ENCODE results near the gene CD79B. TPM values are rescaled to one million over a fixed set of nuclear protein-coding genes. Genes with fewer than 3 reads are reported as not detected.

Gene CD79B
- total RNA-seq, 1 donor from 2014 or later, result not detected

DNA sequence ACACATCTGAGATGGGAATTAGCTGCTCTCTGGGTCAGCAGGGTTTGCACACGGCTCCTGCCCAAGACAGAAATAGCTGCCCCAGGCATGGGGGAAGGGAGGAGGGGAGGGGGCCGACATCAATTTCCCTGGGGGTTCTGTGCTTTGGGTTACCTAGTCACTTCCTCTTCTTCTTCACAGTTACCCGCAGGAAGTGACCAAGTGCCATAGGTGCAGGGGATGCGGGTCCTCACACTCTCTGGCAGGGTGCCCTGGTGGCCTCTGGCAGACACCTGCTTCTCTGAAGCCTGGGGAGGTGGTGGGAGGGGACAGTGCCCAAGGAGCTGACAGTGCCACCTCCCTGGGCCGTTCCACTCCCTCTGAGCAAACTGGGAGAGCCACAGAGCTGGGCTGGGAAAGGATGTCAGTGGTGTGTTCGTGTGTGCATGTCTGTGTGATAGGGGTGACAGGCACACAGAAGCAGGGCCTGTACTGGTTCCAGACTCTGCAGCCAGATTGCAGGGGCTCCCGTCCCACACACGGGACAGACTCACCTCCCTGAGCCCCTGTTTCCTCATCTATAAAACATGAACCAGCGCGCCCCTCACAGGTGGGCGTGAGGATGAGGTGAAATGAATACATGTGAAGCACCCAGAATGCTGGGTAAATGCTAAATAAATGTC is 22.4 kb upstream of the CD79B start:
- H3K4me3 Mint-ChIP-seq (ENCODE audit: unreplicated experiment), result no peak overlapping the region
- H3K27me3 Mint-ChIP-seq (ENCODE audit: unreplicated experiment), result peaks cover 5% of the 10 kb centered on the region
- H3K4me1 Mint-ChIP-seq (ENCODE audit: low read depth, unreplicated experiment), result peaks cover 7% of the 10 kb centered on the region
- no peak overlapping the region for H3K27ac Mint-ChIP-seq (ENCODE audit: unreplicated experiment)
- TF ChIP-seq, protein P1, sequence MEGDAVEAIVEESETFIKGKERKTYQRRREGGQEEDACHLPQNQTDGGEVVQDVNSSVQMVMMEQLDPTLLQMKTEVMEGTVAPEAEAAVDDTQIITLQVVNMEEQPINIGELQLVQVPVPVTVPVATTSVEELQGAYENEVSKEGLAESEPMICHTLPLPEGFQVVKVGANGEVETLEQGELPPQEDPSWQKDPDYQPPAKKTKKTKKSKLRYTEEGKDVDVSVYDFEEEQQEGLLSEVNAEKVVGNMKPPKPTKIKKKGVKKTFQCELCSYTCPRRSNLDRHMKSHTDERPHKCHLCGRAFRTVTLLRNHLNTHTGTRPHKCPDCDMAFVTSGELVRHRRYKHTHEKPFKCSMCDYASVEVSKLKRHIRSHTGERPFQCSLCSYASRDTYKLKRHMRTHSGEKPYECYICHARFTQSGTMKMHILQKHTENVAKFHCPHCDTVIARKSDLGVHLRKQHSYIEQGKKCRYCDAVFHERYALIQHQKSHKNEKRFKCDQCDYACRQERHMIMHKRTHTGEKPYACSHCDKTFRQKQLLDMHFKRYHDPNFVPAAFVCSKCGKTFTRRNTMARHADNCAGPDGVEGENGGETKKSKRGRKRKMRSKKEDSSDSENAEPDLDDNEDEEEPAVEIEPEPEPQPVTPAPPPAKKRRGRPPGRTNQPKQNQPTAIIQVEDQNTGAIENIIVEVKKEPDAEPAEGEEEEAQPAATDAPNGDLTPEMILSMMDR (IDR thresholded peaks at IDR 0.05; ENCODE audit: partially characterized antibody, unreplicated experiment), result no peak
- H3K36me3 Mint-ChIP-seq (ENCODE audit: unreplicated experiment), result no peaks in the 10 kb centered on the region
- DNase-seq, result no peak
- H3K9me3 Mint-ChIP-seq (ENCODE audit: unreplicated experiment), result peaks cover 2% of the 10 kb centered on the region

DNA sequence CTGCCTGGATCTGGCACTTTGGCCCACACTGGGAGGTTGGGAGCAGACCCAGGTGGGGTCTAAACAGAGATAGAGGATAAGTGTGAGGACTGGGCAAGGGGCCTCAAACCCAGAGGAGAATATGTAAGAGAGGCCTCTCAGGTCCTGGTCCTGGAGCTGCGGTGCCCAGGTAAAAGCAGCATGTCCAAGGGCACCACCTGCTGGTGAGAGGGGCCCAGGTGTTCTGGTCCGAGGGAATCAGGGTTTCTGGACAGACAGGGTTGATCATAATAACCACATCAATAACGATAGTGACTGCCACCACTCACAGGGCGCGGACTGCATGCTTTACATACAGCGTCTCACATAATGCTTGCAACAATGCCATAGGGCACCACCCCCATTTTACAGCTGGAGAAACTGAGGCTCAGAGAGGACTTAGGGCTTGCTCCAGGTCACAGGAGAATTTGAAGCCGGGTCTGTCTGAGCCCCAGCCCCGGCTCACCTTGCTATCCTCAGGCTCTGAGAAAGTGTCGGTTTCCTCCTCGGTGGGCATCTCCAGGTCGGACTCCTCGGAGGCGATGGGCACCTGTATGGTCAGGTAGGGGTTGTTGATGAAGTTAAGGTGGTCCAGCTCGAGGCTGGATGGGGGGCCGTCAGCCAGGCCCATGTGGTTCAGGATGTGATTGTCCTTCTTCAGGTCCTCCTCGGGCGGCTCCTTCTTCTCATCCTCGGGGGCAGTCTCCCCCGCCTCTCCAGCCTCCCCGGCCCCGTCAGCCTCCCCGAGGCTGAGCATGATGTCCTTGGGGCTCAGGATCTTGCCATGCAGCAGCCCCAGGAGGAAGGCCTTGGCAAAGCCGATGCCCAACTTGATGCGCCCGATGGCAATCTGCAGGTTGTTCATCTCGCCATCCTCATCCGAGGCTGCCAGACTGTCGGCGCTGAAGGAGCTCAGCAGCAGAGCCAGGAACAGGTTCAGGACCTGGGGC is 19.1 kb upstream of the CD79B start:
- no peak for DNase-seq
- no peak overlapping the region for H3K27ac Mint-ChIP-seq (ENCODE audit: unreplicated experiment)
- peaks cover 6% of the 10 kb centered on the region for H3K27me3 Mint-ChIP-seq (ENCODE audit: unreplicated experiment)
- peaks cover 9% of the 10 kb centered on the region for H3K4me1 Mint-ChIP-seq (ENCODE audit: low read depth, unreplicated experiment)
- no peak overlapping the region for H3K4me3 Mint-ChIP-seq (ENCODE audit: unreplicated experiment)
- H3K9me3 Mint-ChIP-seq (ENCODE audit: unreplicated experiment), result no peaks in the 10 kb centered on the region
- TF ChIP-seq, protein P1 (IDR thresholded peaks at IDR 0.05; ENCODE audit: partially characterized antibody, unreplicated experiment), result no peak
- H3K36me3 Mint-ChIP-seq (ENCODE audit: unreplicated experiment), result no peaks in the 10 kb centered on the region

DNA sequence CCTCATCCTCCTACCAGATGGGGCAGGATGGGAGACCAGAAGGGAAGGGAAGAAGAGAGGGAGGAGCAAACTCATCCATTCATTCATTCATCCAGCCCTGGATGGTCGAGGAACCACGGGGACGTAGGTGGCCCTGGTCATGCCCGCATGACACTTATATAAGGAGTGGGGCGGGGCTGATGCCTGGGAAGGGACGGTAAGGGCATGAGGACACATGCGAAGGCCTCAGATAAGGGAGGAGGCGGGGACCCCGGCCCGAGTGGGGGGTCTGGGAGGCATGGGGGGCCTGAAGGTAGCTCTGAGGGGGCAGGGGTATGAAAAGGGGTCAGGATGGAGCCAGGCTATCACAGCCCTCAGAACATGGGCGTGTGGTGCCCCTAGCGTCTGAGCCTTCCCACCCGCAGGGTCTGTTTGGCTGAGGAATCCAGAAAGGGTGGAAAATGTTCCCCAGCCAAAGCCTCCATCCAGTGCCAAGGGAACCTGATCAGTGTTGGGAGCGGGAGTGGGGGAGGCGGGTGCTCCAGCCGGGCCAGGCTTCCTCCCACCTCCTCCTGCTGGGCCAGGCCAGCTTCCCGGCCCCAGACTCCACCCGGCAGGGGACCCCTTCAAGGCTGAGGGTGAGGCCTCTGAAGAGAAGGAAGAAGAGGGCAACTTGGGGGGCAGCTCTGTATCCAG is 17.6 kb upstream of the CD79B start:
- peaks cover 2% of the 10 kb centered on the region for H3K9me3 Mint-ChIP-seq (ENCODE audit: unreplicated experiment)
- TF ChIP-seq, protein P1 (IDR thresholded peaks at IDR 0.05; ENCODE audit: partially characterized antibody, unreplicated experiment), result no peak
- no peak overlapping the region for H3K4me3 Mint-ChIP-seq (ENCODE audit: unreplicated experiment)
- H3K27ac Mint-ChIP-seq (ENCODE audit: unreplicated experiment), result no peak overlapping the region
- peaks cover 8% of the 10 kb centered on the region for H3K27me3 Mint-ChIP-seq (ENCODE audit: unreplicated experiment)
- peaks cover 9% of the 10 kb centered on the region for H3K4me1 Mint-ChIP-seq (ENCODE audit: low read depth, unreplicated experiment)
- H3K36me3 Mint-ChIP-seq (ENCODE audit: unreplicated experiment), result no peaks in the 10 kb centered on the region
- DNase-seq, result no peak

DNA sequence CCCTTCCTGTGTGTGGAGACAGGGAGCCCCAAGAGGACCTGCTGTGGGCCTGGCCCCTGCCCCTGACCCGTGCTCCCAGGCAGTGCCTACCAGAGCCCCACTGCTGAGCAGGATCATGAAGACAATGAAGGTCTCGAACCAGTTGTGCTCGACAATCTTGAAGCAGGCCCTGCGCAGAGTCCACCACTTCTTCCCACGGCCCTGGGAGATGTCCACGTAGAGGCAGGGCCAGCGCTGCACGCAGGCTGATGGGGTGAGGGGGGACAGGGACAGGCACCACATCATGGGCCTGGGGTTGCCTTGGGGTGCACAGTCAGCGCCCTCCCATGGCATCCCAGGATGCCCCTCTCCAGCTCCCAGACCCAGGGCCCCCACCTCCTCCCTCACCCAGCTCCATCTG is 16.4 kb upstream of the CD79B start:
- no peak overlapping the region for H3K4me3 Mint-ChIP-seq (ENCODE audit: unreplicated experiment)
- TF ChIP-seq, protein P1 (IDR thresholded peaks at IDR 0.05; ENCODE audit: partially characterized antibody, unreplicated experiment), result no peak
- DNase-seq, result no peak
- peaks cover 3% of the 10 kb centered on the region for H3K9me3 Mint-ChIP-seq (ENCODE audit: unreplicated experiment)
- H3K4me1 Mint-ChIP-seq (ENCODE audit: low read depth, unreplicated experiment), result peaks cover 3% of the 10 kb centered on the region
- no peak overlapping the region for H3K27ac Mint-ChIP-seq (ENCODE audit: unreplicated experiment)
- H3K27me3 Mint-ChIP-seq (ENCODE audit: unreplicated experiment), result peaks cover 8% of the 10 kb centered on the region
- no peaks in the 10 kb centered on the region for H3K36me3 Mint-ChIP-seq (ENCODE audit: unreplicated experiment)
